HAP-1 (cell line): ENCODE results near the gene COBL.

Experiments used
- DNase-seq, 2 experiments: peaks; one replicate each; pipeline ENCODE4 v3.0.0-alpha.2; 2016 to 2020; ENCODE audit warnings: low spot score in 2 of 2
- H3K27me3 ChIP-seq: fragments of 250-450 bp; sonication (Bioruptor Pico); 2 replicates; pipeline ENCODE4 v1.5.1; 2020; ENCODE audit warnings: low read depth, mild to moderate bottlenecking, moderate library complexity
- H3K36me3 ChIP-seq: fragments of 250-450 bp; sonication (Bioruptor Pico); replicated peaks from 2 replicates; pipeline ENCODE4 v1.5.1; 2020; ENCODE audit warnings: mild to moderate bottlenecking
- H3K4me1 ChIP-seq: fragments of 250-450 bp; sonication (Bioruptor Pico); 2 replicates; pipeline ENCODE4 v1.5.1; 2020; ENCODE audit warnings: mild to moderate bottlenecking
- H3K4me3 ChIP-seq: fragments of 250-450 bp; sonication (Bioruptor Pico); 2 replicates; pipeline ENCODE4 v1.5.1; 2020; ENCODE audit warnings: mild to moderate bottlenecking, moderate library complexity
- H3K9me3 ChIP-seq: fragments of 250-450 bp; sonication (Bioruptor Pico); 2 replicates; pipeline ENCODE4 v1.5.1; 2020; ENCODE audit warnings: mild to moderate bottlenecking, moderate library complexity
- in situ Hi-C: fragments of 300-500 bp; cut with MboI; formaldehyde crosslinking; loops from 3 replicates; pipeline ENCODE4 v1.14.3; 2020; ENCODE audit warnings: low sequenced_read_pairs, inconsistent platforms, mixed read lengths

Gene COBL

GRCh38 chr7:51316666-51317581, at the start of gene COBL:
COBL (minus strand) TSS chr7:51316809; CDS start chr7:51316633, 176 bp downstream.
- peak in 1 of 2 experiments; percentile 68 for DNase-seq
- H3K4me3 ChIP-seq = peak within 1 kb of the TSS; percentile 69
- in situ Hi-C loops = no loop called here
- no peaks in the 10 kb centered on the region for H3K36me3 ChIP-seq
- peaks cover 16% of the 10 kb centered on the region for H3K4me1 ChIP-seq
- H3K27me3 ChIP-seq = no peaks in the 10 kb centered on the region
- H3K9me3 ChIP-seq = no peaks in the 10 kb centered on the region

GRCh38 chr7:51366172-51366728, 49.6 kb upstream of the COBL start:
- DNase-seq = no peak
- Histone ChIP-seq H3K36me3 (no peaks in the 10 kb centered on the region), H3K4me3 (no peak overlapping the region), H3K27me3 (no peaks in the 10 kb centered on the region), H3K4me1 (no peaks in the 10 kb centered on the region), H3K9me3 (no peaks in the 10 kb centered on the region)
- in situ Hi-C loops = loop anchor here (5.0 to 25.0 kb wide), 3 partner anchors 204 to 1229 kb away; partner anchors contain the start of gene FIGNL1

- no peak for DNase-seq
- no peaks in the 10 kb centered on the region for H3K27me3 ChIP-seq
- in situ Hi-C loops = loop anchor here (25.0 kb wide), 2 partner anchors 896 to 1221 kb away; partner anchors contain the start of gene FIGNL1
- no peaks in the 10 kb centered on the region for H3K36me3 ChIP-seq
- H3K4me1 ChIP-seq = no peaks in the 10 kb centered on the region
- H3K9me3 ChIP-seq = no peaks in the 10 kb centered on the region
- H3K4me3 ChIP-seq = no peak overlapping the region
Observed at GRCh38 chr7:51357821-51358220, 41.2 kb upstream of the COBL start.

- H3K9me3 ChIP-seq = no peaks in the 10 kb centered on the region
- H3K36me3 ChIP-seq = no peaks in the 10 kb centered on the region
- no peak for DNase-seq
- in situ Hi-C loops = loop anchor here (25.0 kb wide), 2 partner anchors 895 to 1220 kb away; partner anchors contain the start of gene FIGNL1
- no peak overlapping the region for H3K4me3 ChIP-seq
- no peaks in the 10 kb centered on the region for H3K27me3 ChIP-seq
- no peaks in the 10 kb centered on the region for H3K4me1 ChIP-seq
Observed at GRCh38 chr7:51356849-51357516, 40.4 kb upstream of the COBL start.

GRCh38 chr7:51354897-51355296, 38.3 kb upstream of the COBL start:
- DNase-seq = no peak
- no peaks in the 10 kb centered on the region for H3K9me3 ChIP-seq
- H3K36me3 ChIP-seq = no peaks in the 10 kb centered on the region
- no peaks in the 10 kb centered on the region for H3K4me1 ChIP-seq
- in situ Hi-C loops = loop anchor here (25.0 kb wide), 2 partner anchors 893 to 1218 kb away; partner anchors contain the start of gene FIGNL1
- no peaks in the 10 kb centered on the region for H3K27me3 ChIP-seq
- no peak overlapping the region for H3K4me3 ChIP-seq

- Histone ChIP-seq H3K4me1 (no peaks in the 10 kb centered on the region), H3K27me3 (no peaks in the 10 kb centered on the region), H3K4me3 (no peak overlapping the region), H3K9me3 (no peaks in the 10 kb centered on the region), H3K36me3 (no peaks in the 10 kb centered on the region)
- in situ Hi-C loops = loop anchor here (25.0 kb wide), 2 partner anchors 892 to 1217 kb away; partner anchors contain the start of gene FIGNL1
- no peak for DNase-seq
Observed at GRCh38 chr7:51354434-51354833, 37.8 kb upstream of the COBL start.

- Histone ChIP-seq H3K9me3 (no peaks in the 10 kb centered on the region), H3K27me3 (peaks cover 4% of the 10 kb centered on the region; the same call in 1 of the 2 replicates), H3K36me3 (no peaks in the 10 kb centered on the region), H3K4me3 (no peak overlapping the region), H3K4me1 (no peaks in the 10 kb centered on the region)
- in situ Hi-C loops = loop anchor here (25.0 kb wide), 2 partner anchors 890 to 1215 kb away; partner anchors contain the start of gene FIGNL1
- no peak for DNase-seq
Observed at GRCh38 chr7:51352174-51353100, 35.8 kb upstream of the COBL start.

GRCh38 chr7:51351661-51352060, 35.1 kb upstream of the COBL start:
- Histone ChIP-seq H3K4me3 (no peak overlapping the region), H3K36me3 (no peaks in the 10 kb centered on the region)
- in situ Hi-C loops = loop anchor here (25.0 kb wide), 2 partner anchors 889 to 1214 kb away; partner anchors contain the start of gene FIGNL1

GRCh38 chr7:51350546-51350896, 33.9 kb upstream of the COBL start:
- Histone ChIP-seq H3K4me3 (no peak overlapping the region), H3K27me3 (peaks cover 9% of the 10 kb centered on the region), H3K9me3 (no peaks in the 10 kb centered on the region), H3K36me3 (no peaks in the 10 kb centered on the region), H3K4me1 (no peaks in the 10 kb centered on the region)
- in situ Hi-C loops = loop anchor here (25.0 kb wide), 2 partner anchors 888 to 1213 kb away; partner anchors contain the start of gene FIGNL1
- no peak for DNase-seq

More at GRCh38 chr7:51351661-51352060, 35.1 kb upstream of the COBL start:
- peaks cover 4% of the 10 kb centered on the region; the same call in 1 of the 2 replicates for H3K27me3 ChIP-seq
- no peak for DNase-seq
- no peaks in the 10 kb centered on the region for H3K4me1 ChIP-seq
- H3K9me3 ChIP-seq = no peaks in the 10 kb centered on the region

GRCh38 chr7:51349820-51350545, 33.4 kb upstream of the COBL start:
- no peaks in the 10 kb centered on the region for H3K9me3 ChIP-seq
- H3K4me1 ChIP-seq = no peaks in the 10 kb centered on the region
- no peaks in the 10 kb centered on the region for H3K36me3 ChIP-seq
- H3K27me3 ChIP-seq = peaks cover 13% of the 10 kb centered on the region
- no peak overlapping the region for H3K4me3 ChIP-seq
- no peak for DNase-seq
- in situ Hi-C loops = loop anchor here (25.0 kb wide), 2 partner anchors 888 to 1213 kb away; partner anchors contain the start of gene FIGNL1

- Histone ChIP-seq H3K4me1 (no peaks in the 10 kb centered on the region), H3K36me3 (no peaks in the 10 kb centered on the region), H3K27me3 (peaks cover 13% of the 10 kb centered on the region), H3K4me3 (no peak overlapping the region), H3K9me3 (no peaks in the 10 kb centered on the region)
- in situ Hi-C loops = no loop called here
- no peak for DNase-seq
Observed at GRCh38 chr7:51346126-51346525, 29.5 kb upstream of the COBL start.
